D341Med (cell line): ENCODE data around the gene OPN3.

Experiments used
- DNase-seq: peaks from one replicate; pipeline ENCODE4 v3.0.0; 2012; ENCODE audit warnings: low spot score

OPN3 gene

GRCh38 chr1:241617426-241617825, 22.7 kb downstream of the OPN3 start:
- no peak for DNase-seq

GRCh38 chr1:241615043-241615974, 24.9 kb downstream of the OPN3 start:
- DNase-seq = no peak

GRCh38 chr1:241614572-241614971, 25.6 kb downstream of the OPN3 start:
- no peak for DNase-seq

- DNase-seq = no peak
Observed at GRCh38 chr1:241614144-241614543, 26.0 kb downstream of the OPN3 start.

GRCh38 chr1:241612533-241613477, 27.4 kb downstream of the OPN3 start:
- DNase-seq = no peak

GRCh38 chr1:241611736-241612135, 28.4 kb downstream of the OPN3 start:
- no peak for DNase-seq

- DNase-seq = peak; percentile 53
Observed at GRCh38 chr1:241611063-241611462, 29.1 kb downstream of the OPN3 start.

GRCh38 chr1:241610056-241610815, 29.9 kb downstream of the OPN3 start:
- DNase-seq = no peak

GRCh38 chr1:241608379-241609033, 31.7 kb downstream of the OPN3 start:
- no peak for DNase-seq

- DNase-seq = no peak
Observed at GRCh38 chr1:241607497-241607896, 32.7 kb downstream of the OPN3 start.

- DNase-seq = no peak
Observed at GRCh38 chr1:241606544-241606943, 33.6 kb downstream of the OPN3 start.

- peak; percentile 39 for DNase-seq
Observed at GRCh38 chr1:241605146-241605805, 34.9 kb downstream of the OPN3 start.

- DNase-seq = no peak
Observed at GRCh38 chr1:241603731-241604245, 36.4 kb downstream of the OPN3 start.

GRCh38 chr1:241600496-241600901, 39.7 kb downstream of the OPN3 start:
- no peak for DNase-seq

GRCh38 chr1:241598249-241598648, 41.9 kb downstream of the OPN3 start:
- no peak for DNase-seq

- DNase-seq = no peak
Observed at GRCh38 chr1:241596633-241597032, 43.5 kb downstream of the OPN3 start.

GRCh38 chr1:241593186-241593585, 47.0 kb downstream of the OPN3 start:
- DNase-seq = no peak

GRCh38 chr1:241592273-241592958, 47.8 kb downstream of the OPN3 start:
- no peak for DNase-seq

- no peak for DNase-seq
Observed at GRCh38 chr1:241591736-241592135, 48.4 kb downstream of the OPN3 start.

GRCh38 chr1:241591317-241591716, 48.9 kb downstream of the OPN3 start:
- DNase-seq = no peak
